ENCODE results near the gene PROSER2.

- TF ChIP-seq CTCF (optimal IDR thresholded peaks at IDR 0.05 in 1 of 3, IDR thresholded peaks at IDR 0.05 in 1 of 3, conservative IDR thresholded peaks at IDR 0.05 in 1 of 3; ENCODE audit: extremely low read depth in 1 of 3, insufficient read depth in 2 of 3, low read length in 3 of 3) = no peak
- no peak for TF ChIP-seq EZH2 (IDR thresholded peaks at IDR 0.05; ENCODE audit: low read length)
Measured at GRCh38 chr10:11863353-11864109, 40.4 kb downstream of the PROSER2 start.
